Upper lobe of right lung (tissue), 1 donor: Measurements from ENCODE around the gene RXRA. TPM values are rescaled to one million over a fixed set of nuclear protein-coding genes. Genes with fewer than 3 reads are reported as not detected.
"Not testable (repeated sequence)": the region's sequence is repeated elsewhere in the genome, so short reads cannot be mapped to it uniquely, and the experiment has no call there.

Experiments
- ATAC-seq: fragments of 200-7000 bp; cut with Tn5 transposase; one replicate; pipeline ENCODE4 v1.9.1; 2020; ENCODE audit warnings: mild to moderate bottlenecking, moderate library complexity
- DNase-seq: peaks from one replicate; pipeline ENCODE4 v3.0.0-alpha.2; 2020
- H3K27ac ChIP-seq: fragments of 200-600 bp; one replicate; pipeline ENCODE4 v1.8.0; 2022
- H3K27me3 ChIP-seq: fragments of 200-600 bp; one replicate; pipeline ENCODE4 v1.8.0; 2022; ENCODE audit warnings: mild to moderate bottlenecking
- H3K36me3 ChIP-seq: fragments of 200-600 bp; one replicate; pipeline ENCODE4 v1.8.0; 2022
- H3K4me1 ChIP-seq: fragments of 200-600 bp; one replicate; pipeline ENCODE4 v1.8.0; 2022
- H3K4me3 ChIP-seq: fragments of 200-600 bp; one replicate; pipeline ENCODE4 v1.8.0; 2022; ENCODE audit warnings: mild to moderate bottlenecking
- H3K9me3 ChIP-seq: fragments of 200-600 bp; one replicate; pipeline ENCODE4 v1.8.0; 2022
- CTCF ChIP-seq: fragments of 200-600 bp; IDR thresholded peaks from one replicate; pipeline ENCODE4 v1.8.0; 2022; ENCODE audit warnings: antibody characterized with exemption
- intact Hi-C: fragments of 100-400 bp; cut with DNase I; formaldehyde crosslinking; loops from one replicate; pipeline ENCODE4 v1.11.0; 2022
- total RNA-seq: library from RNA; stranded (reverse); fragmentation: NEBNext Ultra II Directional; extraction: Animal tissue kit (Norgen Biotek cat#: 25700); gene quantifications from one replicate; pipeline ENCODE4 v1.2.1, GENCODE V29; 2021
- donor health status: DM: no; HTN: yes; CAD: no; lungs with severe emphysema.

Gene RXRA
- total RNA-seq, 1 donor from 2014 or later: 80.6 TPM

GRCh38 chr9:134307674-134308638 is 18.3 kb upstream of the RXRA start:
- DNase-seq: peak; percentile 43
- no peak for TF ChIP-seq CTCF
- intact Hi-C loops: no loop called here

DNA sequence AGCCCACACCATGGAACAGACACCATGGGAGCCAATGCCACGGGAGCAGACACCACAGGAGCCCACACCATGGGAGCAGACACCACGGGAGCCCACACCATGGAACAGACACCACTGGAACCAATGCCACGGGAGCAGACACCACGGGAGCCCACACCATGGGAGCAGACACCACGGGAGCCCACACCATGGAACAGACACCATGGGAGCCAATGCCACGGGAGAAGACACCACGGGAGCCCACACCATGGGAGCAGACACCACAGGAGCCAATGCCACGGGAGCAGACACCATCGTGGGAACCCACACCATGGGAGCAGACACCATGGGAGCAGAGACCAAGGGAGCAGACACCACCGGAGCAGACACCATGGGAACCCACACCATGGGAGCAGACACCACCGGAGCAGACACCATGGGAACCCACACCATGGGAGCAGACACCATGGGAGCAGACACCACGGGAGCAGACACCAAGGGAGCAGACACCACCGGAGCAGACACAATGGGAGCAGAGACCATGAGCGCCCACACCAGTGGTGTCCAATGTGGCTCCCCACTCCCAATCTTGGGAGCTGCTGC is 17.5 kb upstream of the RXRA start:
- DNase-seq: peak; percentile 29

More at GRCh38 chr9:134307674-134308638, 18.3 kb upstream of the RXRA start:
- H3K4me1 ChIP-seq: no peaks in the 10 kb centered on the region
- H3K36me3 ChIP-seq: no peaks in the 10 kb centered on the region
- no peak for ATAC-seq
- no peak overlapping the region for H3K4me3 ChIP-seq
- H3K9me3 ChIP-seq: no peaks in the 10 kb centered on the region
- H3K27ac ChIP-seq: no peak overlapping the region
- H3K27me3 ChIP-seq: no peaks in the 10 kb centered on the region

GRCh38 chr9:134313470-134313869 is 12.8 kb upstream of the RXRA start:
- Histone ChIP-seq H3K4me3 (no peak overlapping the region), H3K9me3 (no peaks in the 10 kb centered on the region), H3K27me3 (no peaks in the 10 kb centered on the region), H3K27ac (no peak overlapping the region), H3K4me1 (peaks cover 3% of the 10 kb centered on the region), H3K36me3 (no peaks in the 10 kb centered on the region)
- peak; percentile 20 for DNase-seq
- no peak for ATAC-seq
- TF ChIP-seq CTCF: no peak
- intact Hi-C loops: no loop called here

More for the DNA sequence above, 17.5 kb upstream of the RXRA start:
- H3K4me3 ChIP-seq, ATAC-seq, H3K4me1 ChIP-seq, H3K27ac ChIP-seq, H3K27me3 ChIP-seq, intact Hi-C loops, H3K36me3 ChIP-seq, H3K9me3 ChIP-seq: not testable (repeated sequence)

DNA sequence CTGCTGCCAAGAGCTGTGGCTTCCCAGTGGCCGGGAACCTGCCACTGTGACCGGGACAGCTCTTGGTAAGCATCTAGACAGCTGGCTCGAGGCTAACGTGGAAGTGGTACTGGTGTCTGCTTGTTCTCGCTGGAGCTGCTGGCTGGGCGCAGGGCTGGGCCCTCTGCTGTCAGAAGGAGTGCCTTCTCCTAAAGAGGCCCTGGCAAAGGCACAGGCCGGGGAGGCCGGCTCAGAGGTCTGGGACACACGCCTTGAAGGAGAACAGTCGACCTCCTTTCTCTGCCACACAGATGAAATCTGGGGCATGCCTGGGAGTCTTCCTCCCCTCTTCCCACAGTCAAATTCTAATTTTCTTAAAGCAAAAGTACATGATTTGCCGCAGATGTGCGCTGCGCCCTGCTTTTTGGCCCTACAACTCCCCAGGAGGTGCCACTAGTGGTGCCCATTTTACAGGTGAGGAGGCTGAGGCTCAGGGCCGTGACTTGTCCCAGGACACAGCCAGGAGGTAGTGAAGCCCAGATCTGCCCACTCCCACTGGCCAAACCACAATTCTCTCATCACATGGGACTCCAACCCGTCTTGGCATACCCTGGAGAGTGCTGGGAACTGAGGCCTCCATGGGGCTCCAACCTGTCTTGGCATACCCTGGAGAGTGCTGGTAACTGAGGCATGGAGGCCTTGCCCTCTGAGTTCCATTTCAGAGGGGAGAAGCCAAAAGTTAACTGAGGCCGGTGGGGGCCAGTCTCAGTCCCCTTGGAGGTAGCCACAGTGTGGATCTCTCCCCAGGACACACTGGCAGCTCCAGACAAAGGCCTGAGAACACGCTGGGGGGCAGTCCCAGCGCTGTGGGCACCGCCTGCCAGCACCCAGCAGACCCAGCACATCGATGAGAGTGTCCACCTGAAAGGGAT is 12.0 kb upstream of the RXRA start:
- Histone ChIP-seq H3K4me1 (peaks cover 3% of the 10 kb centered on the region), H3K27ac (no peak overlapping the region), H3K27me3 (no peaks in the 10 kb centered on the region), H3K4me3 (no peak overlapping the region), H3K36me3 (no peaks in the 10 kb centered on the region), H3K9me3 (no peaks in the 10 kb centered on the region)
- TF ChIP-seq CTCF: no peak
- peak; percentile 52 for DNase-seq
- no peak for ATAC-seq
- intact Hi-C loops: no loop called here

GRCh38 chr9:134314950-134315715 is 11.1 kb upstream of the RXRA start:
- Histone ChIP-seq H3K27me3 (no peaks in the 10 kb centered on the region), H3K9me3 (no peaks in the 10 kb centered on the region), H3K4me3 (no peak overlapping the region), H3K4me1 (peaks cover 3% of the 10 kb centered on the region), H3K36me3 (no peaks in the 10 kb centered on the region), H3K27ac (no peak overlapping the region)
- no peak for ATAC-seq
- TF ChIP-seq CTCF: no peak
- DNase-seq: peak; percentile 60
- intact Hi-C loops: no loop called here
